C4-2B (cell line): ENCODE measurements around the gene DMAP1.

Source experiments
- H3K27ac ChIP-seq: fragments of 450-650 bp; 2 replicates; pipeline ENCODE4 v1.5.1; 2017
- CTCF ChIP-seq: fragments of 450-650 bp; conservative IDR thresholded peaks from 2 replicates; pipeline ENCODE4 v1.5.1; 2017; ENCODE audit warnings: mild to moderate bottlenecking
- ZFX ChIP-seq: fragments of 450-650 bp; IDR thresholded peaks from 2 replicates; pipeline ENCODE4 v1.6.1; 2017

The DMAP1 gene

GRCh38 chr1:44265656-44266358 is 52.5 kb downstream of the DMAP1 start:
- H3K27ac ChIP-seq, result no peak overlapping the region
- TF ChIP-seq CTCF, result no peak
- TF ChIP-seq ZFX, result no peak

- H3K27ac ChIP-seq, result no peak overlapping the region
- TF ChIP-seq CTCF (no peak), ZFX (no peak)
Observed at GRCh38 chr1:44266400-44267344, 53.4 kb downstream of the DMAP1 start.

- TF ChIP-seq ZFX, result no peak
- TF ChIP-seq CTCF, result no peak
- H3K27ac ChIP-seq, result no peak overlapping the region
Observed at GRCh38 chr1:44267438-44267837, 54.2 kb downstream of the DMAP1 start.

GRCh38 chr1:44268054-44268453 is 54.8 kb downstream of the DMAP1 start:
- H3K27ac ChIP-seq, result no peak overlapping the region
- TF ChIP-seq CTCF (no peak), ZFX (no peak)
